H1 (cell line): ENCODE results near the gene SPDYE4. TPM values are rescaled to one million over a fixed set of nuclear protein-coding genes. Genes with fewer than 3 reads are reported as not detected.

Experiments used
- TEAD4 ChIP-seq: IDR thresholded peaks from 2 replicates; pipeline ENCODE4 v1.6.1; 2012; ENCODE audit warnings: low read depth, low read length, inconsistent platforms, mixed read lengths
- polyA plus RNA-seq, 7 experiments: library from polyadenylated mRNA; depleted of rRNA in 3 of 7; stranded (reverse) in 5 of 7; unstranded in 2 of 7; fragments of >200 nt in 5 of 7; fragments of 200-250 nt in 2 of 7; gene quantifications; 1 replicate in 5 of 7; 2 replicates in 1 of 7; 4 replicates in 1 of 7; pipeline versions ENCODE4 v1.2.1 to v1.2.3, GENCODE V29; 2011 to 2013; ENCODE audit warnings: missing spikeins in 2 of 7, mixed read lengths in 2 of 7
- total RNA-seq: library from RNA; stranded (reverse); fragmentation: NEBNext Ultra II Directional; extraction: Animal tissue kit (Norgen Biotek cat#: 25700); gene quantifications from 2 replicates; pipeline ENCODE4 v1.2.1, GENCODE V29; 2021

The SPDYE4 gene
- total and polyA plus RNA-seq, 2 of the 8 experiments (the other 6 are each of a cell fraction or from before 2014, with no cell fraction given): not detected

DNA sequence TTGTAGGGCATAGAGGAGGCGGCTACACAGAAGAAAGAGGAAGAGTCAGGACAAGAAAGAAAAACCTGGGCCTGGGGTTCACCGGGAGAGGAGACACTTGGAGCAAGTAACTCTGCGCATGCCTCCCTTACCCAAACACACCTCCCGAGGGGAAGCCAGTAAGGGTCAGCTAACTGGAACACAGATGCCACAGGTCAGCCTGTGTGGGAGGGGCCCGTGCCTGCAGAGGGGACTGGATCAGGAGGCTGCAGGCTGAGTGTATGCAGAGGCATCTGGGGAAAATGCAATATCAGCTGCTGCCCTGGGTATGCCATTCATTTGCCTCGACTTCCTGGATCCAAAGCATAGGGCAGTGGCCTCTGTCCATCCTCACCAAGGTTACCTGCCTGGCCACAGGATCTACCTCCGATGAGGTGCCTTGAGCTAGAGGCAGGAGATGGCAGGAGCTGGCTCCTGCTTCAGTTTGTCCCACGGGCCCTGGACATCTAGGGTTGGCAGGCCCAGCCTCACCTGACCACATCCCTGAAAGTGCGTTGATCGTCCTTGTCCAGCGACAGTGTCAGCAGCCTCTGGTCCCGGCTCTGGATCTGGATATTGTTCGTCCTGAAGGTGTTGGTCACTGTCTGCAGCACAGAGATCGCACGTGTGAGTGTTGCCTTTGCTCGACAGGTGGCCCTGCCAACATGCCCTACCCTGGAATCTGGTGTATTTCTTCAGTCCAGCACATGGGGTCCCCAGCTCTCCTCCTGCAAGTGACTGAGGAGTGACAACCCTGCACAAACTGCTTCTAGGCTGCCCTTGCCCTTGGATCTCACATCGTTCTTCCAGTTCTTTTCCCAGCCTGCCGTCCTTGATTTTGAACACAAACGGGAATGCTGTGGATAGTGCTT lies 45.4 kb upstream of the SPDYE4 start (continued):
- 0 out of 2 replicates have a peak, but pooled peaks have one; percentile 38 for TF ChIP-seq TEAD4
